Right hindlimb (tissue), 1 donor: Measurements from ENCODE around the gene OBP2B.
"Not testable (repeated sequence)": the region's sequence is repeated elsewhere in the genome, so short reads cannot be mapped to it uniquely, and the experiment has no call there.

Experiments
- DNase-seq: peaks from one replicate; pipeline ENCODE4 v3.0.0-alpha.2; 2018

Gene OBP2B

GRCh38 chr9:133200631-133201030, 8.4 kb downstream of the OBP2B start:
- no peak for DNase-seq

GRCh38 chr9:133199648-133200321, 9.3 kb downstream of the OBP2B start:
- DNase-seq, result no peak

DNA sequence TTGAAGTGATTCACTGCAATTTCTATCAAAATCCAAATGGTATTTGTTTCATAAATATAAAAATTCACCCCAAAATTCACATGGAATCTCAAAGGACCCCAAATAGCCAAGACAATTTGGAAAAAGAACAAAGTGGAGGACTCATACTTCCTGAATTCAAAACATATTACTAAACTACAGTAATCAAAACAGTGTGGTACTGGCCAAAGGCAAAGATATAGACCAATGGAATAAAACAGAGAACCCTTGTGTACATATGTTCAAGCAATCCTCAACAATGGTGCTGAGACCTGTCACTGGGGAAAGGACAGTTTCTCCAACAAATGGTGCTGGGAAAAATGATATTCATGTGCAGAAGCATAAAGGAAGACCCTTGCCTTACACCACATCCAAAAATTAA, 14.0 kb downstream of the OBP2B start:
- no peak for DNase-seq

DNA sequence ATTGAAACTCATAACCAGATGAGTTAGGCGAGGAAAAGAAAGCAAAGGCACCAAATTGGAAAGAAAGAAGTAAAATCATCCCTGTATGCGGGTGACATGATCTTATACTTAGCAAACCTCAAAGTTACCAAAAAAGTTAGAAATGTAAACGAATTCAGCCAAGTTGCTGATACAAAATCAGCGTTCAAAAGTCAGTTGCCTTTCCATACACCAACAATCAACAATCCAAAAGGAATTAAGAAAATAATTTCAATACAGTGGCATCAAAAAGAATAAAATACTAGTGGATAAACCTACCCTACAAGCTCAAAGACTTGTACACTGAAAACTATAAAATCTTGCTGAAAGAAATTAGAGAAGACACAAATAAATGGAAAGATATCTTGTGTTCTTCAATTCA, 14.5 kb downstream of the OBP2B start:
- DNase-seq, result no peak

DNA sequence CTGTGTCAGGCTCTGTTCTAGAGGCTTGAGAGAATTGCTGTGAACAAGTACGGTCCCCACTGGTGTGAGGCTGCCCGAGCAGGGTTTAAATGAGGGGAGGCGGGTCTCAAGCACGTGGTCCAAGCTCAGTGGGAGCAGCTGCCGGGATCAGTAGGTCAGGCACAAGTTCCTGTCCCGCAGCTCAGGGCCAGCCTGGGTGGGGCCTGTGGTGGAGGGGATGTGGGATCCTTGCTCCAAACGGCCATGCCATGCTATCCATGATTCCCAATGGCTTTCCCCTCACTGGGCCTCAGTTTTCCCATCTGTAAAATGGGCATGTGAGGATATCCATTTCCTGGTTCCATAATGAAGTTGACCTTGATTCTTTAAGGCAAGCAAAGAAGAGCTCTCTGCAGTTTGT, 17.1 kb downstream of the OBP2B start:
- DNase-seq, result no peak

DNA sequence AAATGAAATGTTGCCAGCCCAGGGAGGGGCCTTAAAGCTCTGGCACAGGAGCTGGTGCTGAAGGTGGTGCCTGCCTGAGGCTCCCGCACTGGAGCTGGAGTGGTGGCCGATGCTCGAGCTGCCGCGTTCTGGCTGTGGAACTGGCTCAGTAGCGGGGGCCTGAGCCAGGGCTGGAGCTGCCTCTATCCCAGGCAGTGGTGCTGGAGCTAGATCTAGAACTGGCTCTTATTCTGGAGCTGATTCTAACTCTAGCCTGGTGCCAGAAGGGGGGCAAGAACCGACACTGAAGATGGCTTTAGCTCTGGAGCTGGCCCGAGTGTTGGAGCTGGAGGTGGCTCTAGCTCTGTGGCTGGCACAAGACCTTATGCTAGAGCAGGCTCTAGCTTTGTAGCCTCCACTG, 19.2 kb downstream of the OBP2B start:
- no peak for DNase-seq

DNA sequence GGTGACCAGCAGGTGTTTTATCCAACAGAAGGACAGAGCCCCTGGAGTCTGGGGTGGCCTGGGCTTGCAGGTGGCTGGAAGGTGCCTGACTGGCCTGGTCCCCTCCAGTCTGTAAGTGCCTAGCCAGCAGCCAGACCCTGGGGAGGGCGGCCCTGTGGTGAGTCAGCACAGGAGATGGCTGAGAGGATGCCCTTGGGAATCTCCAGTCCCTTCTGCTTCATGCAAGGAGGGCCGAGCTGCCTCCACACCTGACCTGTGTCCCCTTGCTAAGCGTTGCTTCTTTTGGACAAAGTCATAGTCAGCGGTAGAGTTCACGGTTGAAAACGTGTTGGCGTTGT, 20.2 kb downstream of the OBP2B start:
- no peak for DNase-seq

DNA sequence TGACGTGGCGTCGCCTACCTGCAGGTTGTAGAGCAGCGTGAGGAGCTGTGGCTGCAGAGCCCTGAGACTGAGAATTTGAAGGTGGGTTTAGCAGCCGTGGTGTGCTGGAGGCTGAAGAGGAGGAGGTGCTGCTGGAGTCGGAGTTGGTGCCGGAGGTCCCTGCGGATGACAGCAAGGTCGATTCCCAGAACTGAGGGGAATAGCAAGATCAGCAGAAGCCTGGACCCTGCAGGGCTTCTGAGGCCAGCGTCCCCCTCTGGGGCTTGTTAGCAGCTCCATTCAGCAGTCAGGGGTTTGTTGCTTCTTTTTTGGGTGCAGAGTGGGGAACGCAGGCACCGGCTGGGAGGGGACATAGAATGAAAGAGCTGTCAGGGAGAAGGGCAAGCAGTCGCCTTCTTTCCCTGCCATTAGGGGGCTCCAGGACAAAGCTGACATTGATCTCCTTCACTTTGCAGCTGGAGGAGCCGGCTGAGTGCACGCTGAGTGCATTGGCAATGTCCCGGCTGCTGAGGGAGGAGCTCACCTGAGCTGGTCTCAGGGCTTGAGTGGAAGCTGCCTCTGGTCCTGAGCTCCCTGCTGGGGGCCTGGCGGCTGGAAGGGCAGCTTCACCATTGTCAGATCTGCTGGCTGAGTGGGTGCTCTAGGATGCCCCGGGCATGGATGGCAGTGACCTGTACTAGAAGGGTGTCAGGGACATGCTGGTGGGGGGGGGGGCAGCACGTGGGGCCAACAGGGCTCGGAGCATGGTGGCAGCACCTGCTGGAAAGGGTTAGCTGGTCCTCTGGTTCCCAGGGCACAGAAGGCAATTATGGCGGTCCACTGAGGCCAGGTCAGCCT, 20.8 kb downstream of the OBP2B start:
- no peak for DNase-seq

- DNase-seq, result no peak
Observed at GRCh38 chr9:133187561-133188005, 21.5 kb downstream of the OBP2B start.

DNA sequence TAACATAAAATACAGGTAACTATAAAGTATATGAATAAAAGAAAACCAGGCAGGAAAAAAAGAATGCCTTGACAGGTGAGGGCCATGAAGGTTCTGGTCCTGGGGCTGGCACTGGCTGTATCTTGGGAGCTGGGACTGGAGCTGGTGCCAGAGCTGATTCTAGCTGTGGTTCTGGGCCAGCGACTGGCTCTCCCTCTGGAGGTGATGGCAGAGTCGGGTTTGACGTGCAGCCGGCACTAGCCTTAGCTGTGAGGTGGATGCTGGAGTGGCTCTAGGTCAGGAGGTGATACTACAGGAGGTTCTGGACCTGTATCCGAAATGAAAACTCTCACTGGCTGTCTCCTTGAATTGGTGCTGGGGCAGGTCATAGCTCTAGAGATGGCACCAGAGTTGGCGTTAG, 22.3 kb downstream of the OBP2B start:
- DNase-seq, result no peak

DNA sequence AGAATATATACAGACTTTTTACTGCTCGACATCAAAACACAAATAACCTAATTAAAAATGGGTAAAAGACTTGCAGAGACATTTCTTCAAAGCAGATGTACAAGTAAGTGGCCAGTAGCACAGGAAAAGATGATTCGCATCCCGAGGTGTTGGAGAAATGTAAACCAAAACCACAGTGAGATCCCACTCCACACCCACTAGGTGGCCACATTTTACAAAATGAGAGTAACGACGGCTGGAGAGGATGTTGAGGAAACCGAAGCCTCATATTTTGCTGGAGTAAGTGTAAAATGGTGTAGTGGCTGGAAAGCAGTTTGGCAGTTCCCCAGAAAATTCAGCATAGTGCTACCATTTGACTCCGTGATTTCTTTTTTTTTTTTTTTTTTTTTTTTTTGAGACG, 24.1 kb downstream of the OBP2B start:
- peak; percentile 69 for DNase-seq

DNA sequence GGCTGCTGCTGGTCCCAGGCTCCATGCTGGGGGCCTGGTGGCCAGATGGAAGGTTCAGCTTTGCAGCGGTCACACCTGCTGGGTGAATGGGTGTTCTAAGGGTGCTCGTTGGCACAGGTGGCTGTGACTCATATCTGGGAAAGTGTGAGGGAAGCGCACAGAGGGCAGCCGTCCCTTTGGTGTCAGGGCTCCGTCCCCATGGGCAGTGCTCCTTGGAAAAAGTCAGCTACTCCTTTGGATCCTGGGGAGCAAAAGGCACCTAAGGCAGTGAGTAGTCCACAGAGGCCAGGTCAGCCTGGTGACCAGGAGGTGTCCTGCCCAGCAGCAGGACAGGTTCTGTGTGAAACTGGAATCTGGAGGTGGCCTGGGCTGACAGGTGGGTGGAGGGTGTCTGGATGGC, 26.9 kb downstream of the OBP2B start:
- no peak for DNase-seq

DNA sequence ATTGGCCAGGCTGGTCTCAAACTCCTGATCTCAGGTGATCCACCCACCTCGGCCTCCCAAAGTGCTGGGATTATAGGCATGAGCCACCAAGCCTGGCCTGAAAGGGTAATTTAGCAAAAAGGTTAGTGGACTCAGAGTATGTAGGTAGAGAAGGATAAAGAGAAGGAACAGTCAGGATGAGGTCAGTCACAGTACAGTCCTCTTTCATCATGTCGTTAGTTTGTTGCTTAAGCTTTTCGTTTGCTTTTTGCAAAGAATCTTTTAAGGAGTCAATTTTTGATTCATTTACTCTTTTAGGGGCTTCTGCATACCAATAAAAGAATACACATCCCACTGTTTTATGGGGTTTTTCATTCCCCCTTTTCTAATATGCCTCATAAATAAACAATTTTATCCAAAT, 27.5 kb downstream of the OBP2B start:
- no peak for DNase-seq

DNA sequence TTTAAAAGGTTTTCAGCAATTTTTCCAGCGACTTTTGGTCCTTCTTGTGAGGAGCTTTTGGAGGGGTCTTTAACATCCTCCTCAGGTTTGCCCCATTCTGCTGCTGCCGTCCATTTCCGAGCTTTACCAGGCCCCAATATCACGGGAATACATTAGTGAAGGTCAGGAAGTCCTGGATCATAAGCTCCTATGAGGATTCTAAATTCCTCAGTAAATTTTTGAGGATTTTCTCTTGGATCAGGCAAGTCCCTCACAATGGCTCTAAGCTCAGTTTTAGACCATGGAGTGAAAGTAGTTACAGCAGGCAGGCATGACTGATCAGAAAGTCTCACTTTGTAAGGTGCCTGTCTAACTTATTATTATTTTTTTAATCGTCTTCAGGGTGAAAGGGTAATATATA, 28.1 kb downstream of the OBP2B start:
- DNase-seq, result no peak

GRCh38 chr9:133173056-133173455, 36.0 kb downstream of the OBP2B start:
- DNase-seq, result no peak

DNA sequence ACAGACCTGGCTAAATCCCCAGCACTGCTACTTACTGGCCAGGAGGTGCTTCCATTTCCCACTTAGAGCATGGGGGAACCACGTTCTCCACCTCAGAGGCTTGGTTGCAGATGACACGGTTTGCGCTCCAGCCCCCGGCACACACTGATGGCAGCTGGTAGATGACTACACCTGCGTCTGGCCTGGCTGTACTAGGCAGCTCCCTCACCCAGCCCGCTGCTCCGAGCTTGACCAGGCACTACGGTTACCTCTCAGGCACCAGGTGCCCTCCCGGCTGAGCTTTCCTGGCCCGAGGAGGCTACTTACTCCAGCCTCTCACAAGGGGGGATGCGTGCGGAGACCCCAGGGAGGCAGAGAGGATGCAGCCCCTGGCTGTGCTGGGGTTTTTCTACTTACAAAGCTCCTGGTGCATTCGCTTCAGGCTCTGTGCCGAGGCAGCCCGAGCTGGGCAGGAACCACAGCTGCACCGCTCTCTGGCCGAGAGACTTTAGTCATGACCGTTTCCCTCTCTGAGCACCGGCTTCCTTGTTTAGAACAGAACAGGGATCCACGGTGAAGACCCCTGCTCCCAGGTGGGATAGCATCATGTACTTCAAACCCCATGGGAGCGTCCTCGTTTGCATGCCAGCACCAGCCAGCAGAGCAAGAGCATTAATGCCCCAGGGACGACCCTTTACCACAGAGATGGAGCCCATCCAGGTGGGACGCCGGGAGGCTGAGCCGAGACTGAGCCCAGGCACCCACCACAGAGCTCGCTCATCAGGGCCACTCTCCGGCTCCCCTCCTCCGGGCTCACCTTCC, 37.7 kb downstream of the OBP2B start:
- DNase-seq, result no peak

DNA sequence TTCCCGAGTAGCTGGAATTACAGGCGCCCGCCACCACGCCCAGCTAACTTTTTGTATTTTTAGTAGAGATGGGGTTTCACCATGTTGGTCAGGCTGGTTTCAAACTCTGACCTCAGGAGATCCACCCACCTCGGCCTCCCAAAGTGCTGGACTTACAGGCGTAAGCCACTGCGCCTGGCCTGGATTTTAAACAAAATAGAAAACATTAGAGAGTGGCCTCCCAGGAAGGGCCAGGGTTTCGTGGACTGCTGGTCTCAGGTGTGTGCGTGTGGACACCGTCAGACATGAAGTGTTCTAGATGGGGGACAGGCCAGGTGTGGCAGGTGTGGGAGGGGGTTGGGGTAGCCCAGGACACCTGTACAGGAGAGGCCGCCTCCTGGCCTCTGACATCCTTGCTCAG, 38.3 kb downstream of the OBP2B start:
- DNase-seq, result no peak

- DNase-seq, result not testable (repeated sequence)
Observed at GRCh38 chr9:133169687-133170086, 39.4 kb downstream of the OBP2B start.

DNA sequence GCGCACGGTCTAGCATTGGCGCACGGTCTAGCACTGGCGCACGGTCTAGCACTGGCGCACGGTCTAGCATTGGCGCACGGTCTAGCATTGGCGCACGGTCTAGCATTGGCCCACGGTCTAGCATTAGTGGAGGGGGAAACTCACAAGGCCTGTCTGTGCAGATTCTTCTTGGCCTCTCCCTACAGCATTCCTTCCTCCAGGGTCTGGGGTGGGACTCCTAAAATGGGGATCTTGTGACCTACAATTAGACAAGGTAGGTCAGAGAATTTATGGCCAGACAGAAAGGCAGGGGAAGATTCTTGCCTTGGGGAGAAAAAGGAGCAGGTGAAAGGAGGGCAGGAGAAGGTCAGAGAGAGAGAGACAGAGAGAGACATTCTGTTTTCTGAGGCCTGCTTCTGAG, 39.9 kb downstream of the OBP2B start:
- no peak for DNase-seq

GRCh38 chr9:133168432-133168831, 40.6 kb downstream of the OBP2B start:
- no peak for DNase-seq

- DNase-seq, result no peak
Observed at GRCh38 chr9:133167769-133168168, 41.3 kb downstream of the OBP2B start.

GRCh38 chr9:133167096-133167730, 41.8 kb downstream of the OBP2B start:
- no peak for DNase-seq

- no peak for DNase-seq
Observed at GRCh38 chr9:133166392-133166791, 42.7 kb downstream of the OBP2B start.

DNA sequence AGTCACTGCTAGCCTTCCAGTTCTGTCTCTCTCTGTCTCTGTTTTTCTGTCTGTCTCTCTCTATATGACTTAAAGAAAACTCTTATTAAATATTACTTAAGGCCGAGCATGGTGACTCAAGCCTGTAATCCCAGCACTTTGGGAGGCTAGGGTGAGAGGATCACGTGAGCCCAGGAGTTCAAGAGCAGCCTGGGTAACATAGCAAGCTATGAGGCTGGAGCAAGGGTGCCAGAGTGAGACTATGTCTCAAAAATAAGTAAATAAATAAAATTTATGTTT, 43.7 kb downstream of the OBP2B start:
- DNase-seq, result no peak
